Measurements from ENCODE around the gene CACNB3. TPM values are rescaled to one million over a fixed set of nuclear protein-coding genes. Genes with fewer than 3 reads are reported as not detected.

Gene CACNB3
- total RNA-seq, 1 donor from 2014 or later: 40.5 TPM

- no peak overlapping the region for H3K4me3 Mint-ChIP-seq (ENCODE audit: unreplicated experiment)
- no peaks in the 10 kb centered on the region for H3K9me3 Mint-ChIP-seq (ENCODE audit: unreplicated experiment)
- Histone ChIP-seq H3K9me3 (ENCODE audit: insufficient read depth, low read depth, low read length) (no peaks in the 10 kb centered on the region), H3K9ac (ENCODE audit: low read length) (no peak overlapping the region), H3K79me2 (ENCODE audit: insufficient read depth, low read length) (peaks cover 75% of the 10 kb centered on the region), H3K36me3 (ENCODE audit: insufficient read depth, low read length) (no peaks in the 10 kb centered on the region), H3K4me1 (ENCODE audit: insufficient read depth, low read length) (peaks cover 31% of the 10 kb centered on the region), H3K27me3 (ENCODE audit: insufficient read depth, low read length) (no peaks in the 10 kb centered on the region), H3K4me2 (ENCODE audit: low read length) (no peak overlapping the region), H3K27ac (ENCODE audit: low read depth, low read length) (no peak overlapping the region), H3K4me3 (ENCODE audit: insufficient read depth, low read depth, low read length) (no peak overlapping the region), H2AFZ (ENCODE audit: low read depth, low read length) (no peak overlapping the region), H4K20me1 (ENCODE audit: insufficient read depth, low read length) (peaks cover 72% of the 10 kb centered on the region)
- H3K4me1 Mint-ChIP-seq (ENCODE audit: low read depth, unreplicated experiment): peaks cover 13% of the 10 kb centered on the region
- DNase-seq (ENCODE audit: low read depth): no peak
- no peaks in the 10 kb centered on the region for H3K27me3 Mint-ChIP-seq (ENCODE audit: low read depth, unreplicated experiment)
- H3K36me3 Mint-ChIP-seq (ENCODE audit: low read depth, unreplicated experiment): peaks cover 9% of the 10 kb centered on the region
- no peak for FAIRE-seq
- TF ChIP-seq CTCF (IDR thresholded peaks at IDR 0.05; ENCODE audit: insufficient read depth, low read depth, low read length) (no peak), EZH2 (IDR thresholded peaks at IDR 0.05; ENCODE audit: insufficient read depth, low read length) (no peak)
- H3K27ac Mint-ChIP-seq (ENCODE audit: unreplicated experiment): no peak overlapping the region
These were observed 35.6 kb upstream of the CACNB3 start for GRCh38 chr12:48782457-48783395.

GRCh38 chr12:48783432-48783831, 34.9 kb upstream of the CACNB3 start:
- no peak for DNase-seq (ENCODE audit: low read depth)
- peaks cover 81% of the 10 kb centered on the region for H3K79me2 ChIP-seq (ENCODE audit: insufficient read depth, low read length)
- no peak overlapping the region for H3K4me3 ChIP-seq (ENCODE audit: insufficient read depth, low read depth, low read length)
- peaks cover 9% of the 10 kb centered on the region for H3K36me3 Mint-ChIP-seq (ENCODE audit: low read depth, unreplicated experiment)
- H3K36me3 ChIP-seq (ENCODE audit: insufficient read depth, low read length): no peaks in the 10 kb centered on the region
- H3K4me3 Mint-ChIP-seq (ENCODE audit: unreplicated experiment): no peak overlapping the region
- H3K9me3 Mint-ChIP-seq (ENCODE audit: unreplicated experiment): no peaks in the 10 kb centered on the region
- H3K27ac Mint-ChIP-seq (ENCODE audit: unreplicated experiment): no peak overlapping the region
- no peak overlapping the region for H2AFZ ChIP-seq (ENCODE audit: low read depth, low read length)
- H4K20me1 ChIP-seq (ENCODE audit: insufficient read depth, low read length): peaks cover 68% of the 10 kb centered on the region
- H3K9ac ChIP-seq (ENCODE audit: low read length): no peak overlapping the region
- no peaks in the 10 kb centered on the region for H3K27me3 Mint-ChIP-seq (ENCODE audit: low read depth, unreplicated experiment)
- H3K27ac ChIP-seq (ENCODE audit: low read depth, low read length): no peak overlapping the region
- no peaks in the 10 kb centered on the region for H3K27me3 ChIP-seq (ENCODE audit: insufficient read depth, low read length)
- H3K4me2 ChIP-seq (ENCODE audit: low read length): no peak overlapping the region
- peaks cover 17% of the 10 kb centered on the region for H3K4me1 Mint-ChIP-seq (ENCODE audit: low read depth, unreplicated experiment)
- no peaks in the 10 kb centered on the region for H3K9me3 ChIP-seq (ENCODE audit: insufficient read depth, low read depth, low read length)
- no peak for FAIRE-seq
- peaks cover 35% of the 10 kb centered on the region for H3K4me1 ChIP-seq (ENCODE audit: insufficient read depth, low read length)
- no peak for TF ChIP-seq EZH2 (IDR thresholded peaks at IDR 0.05; ENCODE audit: insufficient read depth, low read length)
- no peak for TF ChIP-seq CTCF (IDR thresholded peaks at IDR 0.05; ENCODE audit: insufficient read depth, low read depth, low read length)

Data from astrocyte (in vitro differentiated cells and primary cell).